ENCODE measurements around the gene SPIRE1.

The SPIRE1 gene

GRCh38 chr18:12659904-12660605 is 2.1 kb upstream of the SPIRE1 start:
- WGBS (ENCODE audit: insufficient coverage) = 95% methylated on average over 9 of the region's 9 CpGs
- peak; percentile 63 to 81 (median 73) for DNase-seq
- Histone ChIP-seq H3K27me3 (replicated peaks in 2 of 5; ENCODE audit: control insufficient read depth in 4 of 5, insufficient read depth in 5 of 5, low read length in 4 of 5) (peaks cover 0 to 2% (median 0%) of the 10 kb centered on the region in 5 experiments), H3K4me3 (ENCODE audit: control insufficient read depth in 1 of 7, extremely low read depth in 1 of 7, insufficient read depth in 4 of 7, low read depth in 2 of 7, low read length in 6 of 7) (no peak overlapping the region), H3K9me3 (ENCODE audit: control extremely low read depth in 1 of 5, control insufficient read depth in 4 of 5, insufficient read depth in 2 of 5, low read depth in 1 of 5, low read length in 4 of 5) (no peaks in the 10 kb centered on the region), H3K36me3 (ENCODE audit: control insufficient read depth in 4 of 4, insufficient read depth in 4 of 4, low read length in 3 of 4) (peaks cover 0 to 3% (median 0%) of the 10 kb centered on the region in 4 experiments), H3K27ac (ENCODE audit: insufficient read depth in 1 of 2, low read depth in 1 of 2, low read length in 2 of 2, poor library complexity in 1 of 2, severe bottlenecking in 2 of 2) (no peak overlapping the region), H3K4me1 (ENCODE audit: control extremely low read depth in 1 of 4, control insufficient read depth in 4 of 4, insufficient read depth in 4 of 4, low read length in 3 of 4) (peaks cover 4 to 20% (median 11%) of the 10 kb centered on the region in 4 experiments)
- POLR2A ChIA-PET = no interaction called here
- CTCF ChIA-PET = interaction anchor here (0.9 to 9.1 kb wide), 12 partner anchors 19 to 331 kb away, joined by 3 to 111 read pairs (median 4); no protein-coding TSS in a partner anchor

- Histone ChIP-seq H3K4me3 (ENCODE audit: control insufficient read depth in 1 of 7, extremely low read depth in 1 of 7, insufficient read depth in 4 of 7, low read depth in 2 of 7, low read length in 6 of 7) (peak overlapping the region; percentile 60 to 82 (median 71)), H3K4me1 (ENCODE audit: control extremely low read depth in 1 of 4, control insufficient read depth in 4 of 4, insufficient read depth in 4 of 4, low read length in 3 of 4) (peaks cover 4 to 22% (median 11%) of the 10 kb centered on the region in 4 experiments), H3K9me3 (ENCODE audit: control extremely low read depth in 1 of 5, control insufficient read depth in 4 of 5, insufficient read depth in 2 of 5, low read depth in 1 of 5, low read length in 4 of 5) (no peaks in the 10 kb centered on the region), H3K36me3 (ENCODE audit: control insufficient read depth in 4 of 4, insufficient read depth in 4 of 4, low read length in 3 of 4) (peaks cover 0 to 3% (median 0%) of the 10 kb centered on the region in 4 experiments), H3K27me3 (replicated peaks in 2 of 5; ENCODE audit: control insufficient read depth in 4 of 5, insufficient read depth in 5 of 5, low read length in 4 of 5) (peaks cover 0 to 2% (median 0%) of the 10 kb centered on the region in 5 experiments), H3K27ac (ENCODE audit: insufficient read depth in 1 of 2, low read depth in 1 of 2, low read length in 2 of 2, poor library complexity in 1 of 2, severe bottlenecking in 2 of 2) (no peak overlapping the region)
- WGBS (ENCODE audit: insufficient coverage) = under 1% methylated on average over 28 of the region's 42 CpGs
- POLR2A ChIA-PET = no interaction called here
- CTCF ChIA-PET = interaction anchor here (0.6 to 9.1 kb wide), 9 partner anchors 73 to 274 kb away, joined by 3 to 111 read pairs (median 4); no protein-coding TSS in a partner anchor
- DNase-seq = peak; percentile 17 to 70 (median 61)
Measured at GRCh38 chr18:12658426-12659138, 675 bp upstream of the SPIRE1 start.

GRCh38 chr18:12656938-12657683 is 796 bp downstream of the SPIRE1 start:
- DNase-seq = peak; percentile 25 to 77 (median 54)
- ChIA-PET CTCF (no interaction called here), POLR2A (interaction anchor here (0.6 kb wide), 1 partner anchor 33 kb away, joined by 5 read pairs; no protein-coding TSS in a partner anchor)
- peaks cover 0 to 2% (median 0%) of the 10 kb centered on the region in 5 experiments for H3K27me3 ChIP-seq (replicated peaks in 2 of 5; ENCODE audit: control insufficient read depth in 4 of 5, insufficient read depth in 5 of 5, low read length in 4 of 5)
- H3K27ac ChIP-seq (ENCODE audit: insufficient read depth in 1 of 2, low read depth in 1 of 2, low read length in 2 of 2, poor library complexity in 1 of 2, severe bottlenecking in 2 of 2) = peak overlapping the region in 1 of 2 experiments; percentile 44
- peak overlapping the region; percentile 60 to 82 (median 71) for H3K4me3 ChIP-seq (ENCODE audit: control insufficient read depth in 1 of 7, extremely low read depth in 1 of 7, insufficient read depth in 4 of 7, low read depth in 2 of 7, low read length in 6 of 7)
- peaks cover 0 to 3% (median 0%) of the 10 kb centered on the region in 4 experiments for H3K36me3 ChIP-seq (ENCODE audit: control insufficient read depth in 4 of 4, insufficient read depth in 4 of 4, low read length in 3 of 4)
- WGBS (ENCODE audit: insufficient coverage) = 1% methylated on average over 67 of the region's 89 CpGs
- H3K9me3 ChIP-seq (ENCODE audit: control extremely low read depth in 1 of 5, control insufficient read depth in 4 of 5, insufficient read depth in 2 of 5, low read depth in 1 of 5, low read length in 4 of 5) = no peaks in the 10 kb centered on the region
- H3K4me1 ChIP-seq (ENCODE audit: control extremely low read depth in 1 of 4, control insufficient read depth in 4 of 4, insufficient read depth in 4 of 4, low read length in 3 of 4) = peaks cover 4 to 29% (median 13%) of the 10 kb centered on the region in 4 experiments

GRCh38 chr18:12656605-12656937 is 1.3 kb downstream of the SPIRE1 start:
- ChIA-PET POLR2A (interaction anchor here (0.6 kb wide), 1 partner anchor 32 kb away, joined by 5 read pairs; no protein-coding TSS in a partner anchor), CTCF (no interaction called here)
- Histone ChIP-seq H3K27me3 (replicated peaks in 2 of 5; ENCODE audit: control insufficient read depth in 4 of 5, insufficient read depth in 5 of 5, low read length in 4 of 5) (peaks cover 0 to 2% (median 0%) of the 10 kb centered on the region in 5 experiments), H3K4me3 (ENCODE audit: control insufficient read depth in 1 of 7, extremely low read depth in 1 of 7, insufficient read depth in 4 of 7, low read depth in 2 of 7, low read length in 6 of 7) (peak overlapping the region in 6 of 7 experiments; percentile 60 to 82 (median 70)), H3K4me1 (ENCODE audit: control extremely low read depth in 1 of 4, control insufficient read depth in 4 of 4, insufficient read depth in 4 of 4, low read length in 3 of 4) (peaks cover 4 to 29% (median 14%) of the 10 kb centered on the region in 4 experiments), H3K9me3 (ENCODE audit: control extremely low read depth in 1 of 5, control insufficient read depth in 4 of 5, insufficient read depth in 2 of 5, low read depth in 1 of 5, low read length in 4 of 5) (no peaks in the 10 kb centered on the region), H3K36me3 (ENCODE audit: control insufficient read depth in 4 of 4, insufficient read depth in 4 of 4, low read length in 3 of 4) (peaks cover 0 to 3% (median 0%) of the 10 kb centered on the region in 4 experiments), H3K27ac (ENCODE audit: insufficient read depth in 1 of 2, low read depth in 1 of 2, low read length in 2 of 2, poor library complexity in 1 of 2, severe bottlenecking in 2 of 2) (peak overlapping the region in 1 of 2 experiments; percentile 44)
- WGBS (ENCODE audit: insufficient coverage) = 17% methylated on average over 3 of the region's 3 CpGs
- no peak for DNase-seq

- ChIA-PET POLR2A (no interaction called here), CTCF (interaction anchor here (0.7 kb wide), 1 partner anchor 249 kb away, joined by 3 read pairs; no protein-coding TSS in a partner anchor)
- no CpG with 5 or more reads among the region's 1 CpG for WGBS (ENCODE audit: insufficient coverage)
- no peak overlapping the region for H3K27ac ChIP-seq (ENCODE audit: insufficient read depth in 1 of 2, low read depth in 1 of 2, low read length in 2 of 2, poor library complexity in 1 of 2, severe bottlenecking in 2 of 2)
- H3K36me3 ChIP-seq (ENCODE audit: control insufficient read depth in 4 of 4, insufficient read depth in 4 of 4, low read length in 3 of 4) = no peaks in the 10 kb centered on the region
- H3K4me1 ChIP-seq (ENCODE audit: control extremely low read depth in 1 of 4, control insufficient read depth in 4 of 4, insufficient read depth in 4 of 4, low read length in 3 of 4) = peaks cover 4 to 29% (median 15%) of the 10 kb centered on the region in 4 experiments
- H3K27me3 ChIP-seq (replicated peaks in 2 of 5; ENCODE audit: control insufficient read depth in 4 of 5, insufficient read depth in 5 of 5, low read length in 4 of 5) = peaks cover 0 to 2% (median 0%) of the 10 kb centered on the region in 5 experiments
- no peak overlapping the region for H3K4me3 ChIP-seq (ENCODE audit: control insufficient read depth in 1 of 7, extremely low read depth in 1 of 7, insufficient read depth in 4 of 7, low read depth in 2 of 7, low read length in 6 of 7)
- no peaks in the 10 kb centered on the region for H3K9me3 ChIP-seq (ENCODE audit: control extremely low read depth in 1 of 5, control insufficient read depth in 4 of 5, insufficient read depth in 2 of 5, low read depth in 1 of 5, low read length in 4 of 5)
- no peak for DNase-seq
Measured at GRCh38 chr18:12654971-12655370, 2.9 kb downstream of the SPIRE1 start.

- ChIA-PET CTCF (no interaction called here), POLR2A (no interaction called here)
- Histone ChIP-seq H3K27ac (ENCODE audit: insufficient read depth in 1 of 2, low read depth in 1 of 2, low read length in 2 of 2, poor library complexity in 1 of 2, severe bottlenecking in 2 of 2) (no peak overlapping the region), H3K4me3 (ENCODE audit: control insufficient read depth in 1 of 7, extremely low read depth in 1 of 7, insufficient read depth in 4 of 7, low read depth in 2 of 7, low read length in 6 of 7) (no peak overlapping the region), H3K4me1 (ENCODE audit: control extremely low read depth in 1 of 4, control insufficient read depth in 4 of 4, insufficient read depth in 4 of 4, low read length in 3 of 4) (peaks cover 4 to 24% (median 9%) of the 10 kb centered on the region in 4 experiments), H3K36me3 (ENCODE audit: control insufficient read depth in 4 of 4, insufficient read depth in 4 of 4, low read length in 3 of 4) (peaks cover 0 to 3% (median 0%) of the 10 kb centered on the region in 4 experiments), H3K27me3 (replicated peaks in 2 of 5; ENCODE audit: control insufficient read depth in 4 of 5, insufficient read depth in 5 of 5, low read length in 4 of 5) (peaks cover 0 to 2% (median 0%) of the 10 kb centered on the region in 5 experiments), H3K9me3 (ENCODE audit: control extremely low read depth in 1 of 5, control insufficient read depth in 4 of 5, insufficient read depth in 2 of 5, low read depth in 1 of 5, low read length in 4 of 5) (no peaks in the 10 kb centered on the region)
- WGBS (ENCODE audit: insufficient coverage) = 31% methylated on average over 3 of the region's 3 CpGs
- DNase-seq = peak; percentile 14 to 86 (median 71)
Measured at GRCh38 chr18:12652861-12653401, 5.0 kb downstream of the SPIRE1 start.

All from common myeloid progenitor, CD34-positive (primary cell).